K562 (cell line): Measurements from ENCODE around the gene PA2G4. TPM values are rescaled to one million over a fixed set of nuclear protein-coding genes. Genes with fewer than 3 reads are reported as not detected.

Experiments used
- ARNT ChIP-seq, 2 experiments: fragments of 450-650 bp; IDR thresholded peaks; 2 replicates each; pipeline ENCODE4 v1.6.1; 2016; ENCODE audit warnings: mild to moderate bottlenecking in 1 of 2
- BRD4 ChIP-seq: fragments of 200-600 bp; sonication (generic); IDR thresholded peaks from 2 replicates; pipeline ENCODE4 v1.6.1; 2017; ENCODE audit warnings: inconsistent platforms
- FOXA3 ChIP-seq, 2 experiments: fragments of 450-650 bp in 1 of 2; sonication (generic) in 1 of 2; formaldehyde crosslinking; IDR thresholded peaks in 1 of 2; conservative IDR thresholded peaks in 1 of 2; 2 replicates each; pipeline versions ENCODE4 v1.4.0 to v1.8.0; 2020 to 2022; ENCODE audit warnings: mild to moderate bottlenecking in 2 of 2, missing genetic modification reagents in 1 of 2
- KHSRP ChIP-seq: fragments of 450-650 bp; IDR thresholded peaks from 2 replicates; pipeline ENCODE4 v1.6.1; 2017
- MIER1 ChIP-seq: fragments of 450-650 bp; IDR thresholded peaks from 2 replicates; pipeline ENCODE4 v1.6.1; 2016; ENCODE audit warnings: antibody characterized with exemption, mild to moderate bottlenecking, low read depth
- RBM17 ChIP-seq: fragments of 200-400 bp; formaldehyde crosslinking; IDR thresholded peaks from 2 replicates; pipeline ENCODE4 v1.6.1; 2017; ENCODE audit warnings: low read depth, mild to moderate bottlenecking, low read length, borderline replicate concordance
- TEAD1 ChIP-seq, 2 experiments: fragments of 450-650 bp in 1 of 2; sonication (generic) in 1 of 2; formaldehyde crosslinking; IDR thresholded peaks; 2 replicates each; pipeline versions ENCODE4 v1.4.0 to v1.8.0; 2020 to 2022; ENCODE audit warnings: mild to moderate bottlenecking in 2 of 2, missing genetic modification reagents in 1 of 2
- WHSC1 ChIP-seq: IDR thresholded peaks from one replicate; pipeline ENCODE4 v1.6.1; 2012; ENCODE audit warnings: low read length, control low read depth, inconsistent platforms
- ZFP36 ChIP-seq: fragments of 150-350 bp; IDR thresholded peaks from 2 replicates; pipeline ENCODE4 v1.6.1; 2018; ENCODE audit warnings: low read length, low read depth; ENCODE audit not compliant: partially characterized antibody
- ZNF436 ChIP-seq: fragments of 250-450, 450-650 bp; sonication (Bioruptor Pico); formaldehyde crosslinking; IDR thresholded peaks from 2 replicates; pipeline ENCODE4 v1.7.0; 2020; ENCODE audit warnings: mild to moderate bottlenecking
- ZNF707 ChIP-seq: fragments of 250-450 bp; sonication (Bioruptor Pico); conservative IDR thresholded peaks from 2 replicates; pipeline ENCODE4 v1.8.0; 2022; ENCODE audit warnings: inconsistent platforms, mild to moderate bottlenecking, moderate library complexity
- polyA plus RNA-seq, 8 experiments: library from polyadenylated mRNA; depleted of rRNA in 4 of 8; stranded (reverse) in 5 of 8; unstranded in 3 of 8; fragments of >200 nt; fragmentation: Nextera tagmentation in 2 of 8; fragmentation: Illumina TruSeq in 1 of 8; extraction: Ambion mirVana in 2 of 8; extraction: Trizol in 1 of 8; gene quantifications; 2 replicates each; pipeline versions ENCODE4 v1.2.1 to v1.2.3, GENCODE V29; 2011 to 2014; ENCODE audit warnings: inconsistent platforms in 1 of 8, missing spikeins in 1 of 8
- total RNA-seq, 7 experiments: library from RNA; depleted of rRNA in 6 of 7; stranded (reverse); fragments of >200 nt in 6 of 7; fragmentation: Illumina TruSeq in 2 of 7; extraction: Trizol in 2 of 7; gene quantifications; 2 replicates each; pipeline versions ENCODE4 v1.2.1 to v1.2.3, GENCODE V29; 2011 to 2021; ENCODE audit warnings: low replicate concordance in 1 of 7
- TF ChIP-seq, protein P1 (sequence below): fragments of 250-450 bp; sonication (Bioruptor Pico); IDR thresholded peaks from 2 replicates; pipeline ENCODE4 v1.5.0; 2021; ENCODE audit warnings: mild to moderate bottlenecking, moderate library complexity
- TF ChIP-seq, protein P2 (sequence below): fragments of 250-450 bp; sonication (Bioruptor Pico); IDR thresholded peaks from 2 replicates; pipeline ENCODE4 v1.8.0; 2021; ENCODE audit warnings: moderate library complexity, mild to moderate bottlenecking, inconsistent platforms
- TF ChIP-seq, protein P3 (sequence below): conservative IDR thresholded peaks from 2 replicates; pipeline ENCODE4 v1.6.1; 2011; ENCODE audit warnings: low read depth, mild to moderate bottlenecking, low read length; ENCODE audit not compliant: control insufficient read depth
- TF ChIP-seq, protein P4 (sequence below): fragments of 450-650 bp; formaldehyde crosslinking; IDR thresholded peaks from 2 replicates; pipeline ENCODE4 v1.4.0; 2020; ENCODE audit warnings: mild to moderate bottlenecking, moderate library complexity
- TF ChIP-seq, protein P5 (sequence below): fragments of 450-650 bp; IDR thresholded peaks from 2 replicates; pipeline ENCODE4 v1.6.1; 2016; ENCODE audit warnings: antibody characterized with exemption

The PA2G4 gene
- total and polyA plus RNA-seq, 9 of the 15 experiments (the other 6 are each of a cell fraction or from before 2014, with no cell fraction given), result 230 to 925 (median 638) TPM

DNA sequence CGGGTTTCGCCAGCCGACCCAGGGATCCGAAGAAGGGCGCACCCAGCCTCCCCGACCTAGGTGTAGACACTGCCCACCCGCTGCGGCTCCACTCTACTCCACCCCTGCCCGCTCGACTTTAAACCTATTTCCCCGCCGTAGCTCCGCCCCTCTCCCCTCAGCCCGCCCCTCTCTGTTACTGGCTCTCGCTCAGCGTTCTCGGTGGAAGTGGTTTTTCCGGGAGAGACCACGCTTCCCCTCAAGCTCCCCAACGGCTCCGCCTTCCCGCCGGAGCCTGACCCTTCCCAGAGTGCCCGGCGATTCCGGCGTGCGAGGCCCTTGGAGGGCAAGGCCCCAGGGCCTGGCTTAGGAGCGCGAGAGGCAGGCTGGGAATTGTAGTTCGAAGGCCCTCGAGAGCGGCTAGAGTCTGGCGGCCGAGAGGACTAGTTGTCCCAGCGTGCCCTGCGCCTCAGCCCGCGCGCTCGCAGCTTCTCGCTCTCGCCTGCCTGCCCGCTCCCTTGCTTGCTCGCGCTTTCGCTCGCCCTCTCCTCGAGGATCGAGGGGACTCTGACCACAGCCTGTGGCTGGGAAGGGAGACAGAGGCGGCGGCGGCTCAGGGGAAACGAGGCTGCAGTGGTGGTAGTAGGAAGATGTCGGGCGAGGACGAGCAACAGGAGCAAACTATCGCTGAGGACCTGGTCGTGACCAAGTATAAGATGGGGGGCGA, at the start of gene PA2G4 (continued):
- TF ChIP-seq, protein P1, sequence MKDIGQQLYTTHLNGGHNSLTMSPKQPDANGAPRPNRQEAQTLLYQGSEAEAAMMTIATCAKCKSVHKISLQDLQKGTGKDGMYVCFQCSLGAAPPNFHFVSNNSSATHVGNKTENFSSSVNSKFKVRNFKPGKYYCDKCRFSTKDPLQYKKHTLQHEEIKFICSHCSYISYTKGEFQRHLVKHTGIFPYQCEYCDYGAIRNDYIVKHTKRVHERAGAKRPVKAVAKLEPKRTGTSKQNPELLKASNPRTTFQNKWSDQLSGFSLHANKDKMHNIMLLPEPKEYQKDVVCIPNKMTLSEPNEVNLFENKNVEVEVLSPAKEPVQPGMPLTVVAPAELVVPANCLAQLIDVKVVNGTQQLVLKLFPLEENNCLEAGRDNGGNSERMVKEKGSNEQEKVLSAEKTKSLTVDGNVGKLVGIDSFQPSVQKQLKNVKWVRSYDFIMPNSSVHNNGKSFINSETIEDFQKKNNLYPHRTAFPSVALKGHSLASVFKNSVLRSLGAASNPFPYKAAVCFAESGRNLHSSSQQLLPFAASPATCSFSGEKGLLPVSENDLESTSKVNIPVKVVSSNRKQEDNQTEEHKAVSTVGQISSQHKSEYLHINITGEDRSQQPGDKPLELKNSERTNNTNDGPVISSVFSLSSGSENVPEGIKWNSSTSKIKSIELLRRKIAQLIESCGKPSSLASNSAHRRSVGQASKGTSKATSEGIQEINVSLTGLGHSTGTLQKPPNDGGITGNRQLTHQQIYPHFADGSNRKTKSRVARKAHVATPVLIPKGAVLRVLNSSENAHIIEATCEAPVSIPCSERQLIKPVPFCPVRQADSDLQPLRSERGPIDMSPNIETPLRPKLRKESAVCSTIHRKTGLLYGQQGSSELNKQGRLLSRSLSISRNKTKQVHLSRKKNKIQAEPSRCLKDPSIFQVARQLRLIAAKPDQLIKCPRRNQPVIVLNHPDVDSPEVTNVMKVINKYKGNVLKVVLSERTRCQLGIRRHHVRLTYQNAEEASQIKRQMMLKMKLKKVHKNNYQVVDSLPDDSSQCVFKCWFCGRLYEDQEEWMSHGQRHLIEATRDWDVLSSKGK (CRISPR knock-in tag), result no peak
- TF ChIP-seq RBM17 (no peak), KHSRP (no peak), FOXA3 (CRISPR knock-in tag; conservative IDR thresholded peaks at IDR 0.05 in 1 of 2, IDR thresholded peaks at IDR 0.05 in 1 of 2) (peak in 1 of 2 experiments; percentile 71; a peak in 2 of 4 replicates), TEAD1 (CRISPR knock-in tag; IDR thresholded peaks at IDR 0.05) (peak in 1 of 2 experiments; percentile 89; a peak in 2 of 4 replicates), ARNT (IDR thresholded peaks at IDR 0.05) (peak in 1 of 2 experiments; percentile 59; a peak in 2 of 4 replicates), ZFP36 (no peak), ZNF707 (CRISPR knock-in tag) (no peak), WHSC1 (no peak), BRD4 (no peak), ZNF436 (no peak), MIER1 (no peak)
- TF ChIP-seq, protein P2, sequence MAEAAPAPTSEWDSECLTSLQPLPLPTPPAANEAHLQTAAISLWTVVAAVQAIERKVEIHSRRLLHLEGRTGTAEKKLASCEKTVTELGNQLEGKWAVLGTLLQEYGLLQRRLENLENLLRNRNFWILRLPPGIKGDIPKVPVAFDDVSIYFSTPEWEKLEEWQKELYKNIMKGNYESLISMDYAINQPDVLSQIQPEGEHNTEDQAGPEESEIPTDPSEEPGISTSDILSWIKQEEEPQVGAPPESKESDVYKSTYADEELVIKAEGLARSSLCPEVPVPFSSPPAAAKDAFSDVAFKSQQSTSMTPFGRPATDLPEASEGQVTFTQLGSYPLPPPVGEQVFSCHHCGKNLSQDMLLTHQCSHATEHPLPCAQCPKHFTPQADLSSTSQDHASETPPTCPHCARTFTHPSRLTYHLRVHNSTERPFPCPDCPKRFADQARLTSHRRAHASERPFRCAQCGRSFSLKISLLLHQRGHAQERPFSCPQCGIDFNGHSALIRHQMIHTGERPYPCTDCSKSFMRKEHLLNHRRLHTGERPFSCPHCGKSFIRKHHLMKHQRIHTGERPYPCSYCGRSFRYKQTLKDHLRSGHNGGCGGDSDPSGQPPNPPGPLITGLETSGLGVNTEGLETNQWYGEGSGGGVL (CRISPR knock-in tag), result no peak
- TF ChIP-seq, protein P3, sequence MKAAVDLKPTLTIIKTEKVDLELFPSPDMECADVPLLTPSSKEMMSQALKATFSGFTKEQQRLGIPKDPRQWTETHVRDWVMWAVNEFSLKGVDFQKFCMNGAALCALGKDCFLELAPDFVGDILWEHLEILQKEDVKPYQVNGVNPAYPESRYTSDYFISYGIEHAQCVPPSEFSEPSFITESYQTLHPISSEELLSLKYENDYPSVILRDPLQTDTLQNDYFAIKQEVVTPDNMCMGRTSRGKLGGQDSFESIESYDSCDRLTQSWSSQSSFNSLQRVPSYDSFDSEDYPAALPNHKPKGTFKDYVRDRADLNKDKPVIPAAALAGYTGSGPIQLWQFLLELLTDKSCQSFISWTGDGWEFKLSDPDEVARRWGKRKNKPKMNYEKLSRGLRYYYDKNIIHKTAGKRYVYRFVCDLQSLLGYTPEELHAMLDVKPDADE, result peak; percentile 96
- TF ChIP-seq, protein P4, sequence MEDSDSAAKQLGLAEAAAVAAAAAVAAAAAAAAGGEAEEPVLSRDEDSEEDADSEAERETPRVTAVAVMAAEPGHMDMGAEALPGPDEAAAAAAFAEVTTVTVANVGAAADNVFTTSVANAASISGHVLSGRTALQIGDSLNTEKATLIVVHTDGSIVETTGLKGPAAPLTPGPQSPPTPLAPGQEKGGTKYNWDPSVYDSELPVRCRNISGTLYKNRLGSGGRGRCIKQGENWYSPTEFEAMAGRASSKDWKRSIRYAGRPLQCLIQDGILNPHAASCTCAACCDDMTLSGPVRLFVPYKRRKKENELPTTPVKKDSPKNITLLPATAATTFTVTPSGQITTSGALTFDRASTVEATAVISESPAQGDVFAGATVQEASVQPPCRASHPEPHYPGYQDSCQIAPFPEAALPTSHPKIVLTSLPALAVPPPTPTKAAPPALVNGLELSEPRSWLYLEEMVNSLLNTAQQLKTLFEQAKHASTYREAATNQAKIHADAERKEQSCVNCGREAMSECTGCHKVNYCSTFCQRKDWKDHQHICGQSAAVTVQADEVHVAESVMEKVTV, result no peak
- TF ChIP-seq, protein P5, sequence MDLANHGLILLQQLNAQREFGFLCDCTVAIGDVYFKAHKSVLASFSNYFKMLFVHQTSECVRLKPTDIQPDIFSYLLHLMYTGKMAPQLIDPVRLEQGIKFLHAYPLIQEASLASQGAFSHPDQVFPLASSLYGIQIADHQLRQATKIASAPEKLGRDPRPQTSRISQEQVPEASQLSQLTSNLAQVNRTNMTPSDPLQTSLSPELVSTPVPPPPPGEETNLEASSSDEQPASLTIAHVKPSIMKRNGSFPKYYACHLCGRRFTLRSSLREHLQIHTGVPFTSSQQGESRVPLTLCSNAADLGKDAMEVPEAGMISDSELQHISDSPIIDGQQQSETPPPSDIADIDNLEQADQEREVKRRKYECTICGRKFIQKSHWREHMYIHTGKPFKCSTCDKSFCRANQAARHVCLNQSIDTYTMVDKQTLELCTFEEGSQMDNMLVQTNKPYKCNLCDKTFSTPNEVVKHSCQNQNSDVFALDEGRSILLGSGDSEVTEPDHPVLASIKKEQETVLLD, result 0 out of 2 replicates have a peak, but pooled peaks have one; percentile 12
